Hepatocyte (in vitro differentiated cells): ENCODE measurements around the gene MARK3. TPM values are rescaled to one million over a fixed set of nuclear protein-coding genes. Genes with fewer than 3 reads are reported as not detected.

Source experiments
- DNase-seq: peaks from one replicate; pipeline ENCODE4 v3.0.0-alpha.2; 2016; ENCODE audit warnings: low spot score
- H2AFZ ChIP-seq: fragments of 200-600 bp; sonication (generic); 2 replicates; pipeline ENCODE4 v1.6.0; 2016; ENCODE audit warnings: antibody characterized with exemption, mild to moderate bottlenecking
- H3K27ac ChIP-seq: fragments of 200-600 bp; sonication (generic); 2 replicates; pipeline ENCODE4 v1.5.1; 2016; ENCODE audit warnings: mild to moderate bottlenecking
- H3K27me3 ChIP-seq: fragments of 200-600 bp; sonication (generic); 2 replicates; pipeline ENCODE4 v1.6.1; 2016
- H3K36me3 ChIP-seq: fragments of 200-600 bp; sonication (generic); replicated peaks from 2 replicates; pipeline ENCODE4 v1.5.1; 2016; ENCODE audit warnings: low read depth; ENCODE audit not compliant: insufficient read depth
- H3K4me1 ChIP-seq: fragments of 200-600 bp; sonication (generic); 2 replicates; pipeline ENCODE4 v1.5.1; 2016; ENCODE audit warnings: mild to moderate bottlenecking, moderate library complexity; ENCODE audit not compliant: insufficient read depth
- H3K4me2 ChIP-seq: fragments of 200-600 bp; sonication (generic); 2 replicates; pipeline ENCODE4 v1.6.0; 2016
- H3K4me3 ChIP-seq: fragments of 200-600 bp; sonication (generic); 2 replicates; pipeline ENCODE4 v1.5.1; 2016; ENCODE audit warnings: mild to moderate bottlenecking
- H3K79me2 ChIP-seq: fragments of 200-600 bp; sonication (generic); 2 replicates; pipeline ENCODE4 v1.6.0; 2017; ENCODE audit warnings: mild to moderate bottlenecking
- H3K9me2 ChIP-seq: fragments of 200-600 bp; sonication (generic); replicated peaks from 2 replicates; pipeline ENCODE4 v1.6.0; 2017; ENCODE audit warnings: mild to moderate bottlenecking; ENCODE audit not compliant: insufficient read depth
- H3K9me3 ChIP-seq: fragments of 200-600 bp; sonication (generic); 2 replicates; pipeline ENCODE4 v1.5.1; 2016; ENCODE audit warnings: low read depth, mild to moderate bottlenecking
- H4K20me1 ChIP-seq: fragments of 200-600 bp; sonication (generic); 2 replicates; pipeline ENCODE4 v1.6.0; 2016; ENCODE audit warnings: mild to moderate bottlenecking; ENCODE audit not compliant: insufficient read depth, poor library complexity, severe bottlenecking
- EZH2 ChIP-seq: fragments of 200-600 bp; sonication (generic); IDR thresholded peaks from 2 replicates; pipeline ENCODE4 v1.6.1; 2016; ENCODE audit warnings: antibody characterized with exemption, mild to moderate bottlenecking, borderline replicate concordance
- EZH2phosphoT487 ChIP-seq: fragments of 200-600 bp; sonication (generic); IDR thresholded peaks from one replicate; pipeline ENCODE4 v1.6.1; 2018; ENCODE audit warnings: antibody characterized with exemption, mild to moderate bottlenecking, low read depth, moderate library complexity; ENCODE audit not compliant: unreplicated experiment, severe bottlenecking
- WGBS: methylation state at CpG from one replicate; pipeline ENCODE4 v1.1.6; 2016; ENCODE audit warnings: low lambda C conversion rate; ENCODE audit errors: missing lambda C conversion rate; 5-methylcytosine and 5-hydroxymethylcytosine counted together
- polyA plus RNA-seq: library from polyadenylated mRNA; unstranded; fragments of >200 nt; fragmentation: Nextera tagmentation; extraction: Ambion mirVana; gene quantifications from 2 replicates; pipeline ENCODE4 v1.2.1, GENCODE V29; 2016
- total RNA-seq: library from RNA; depleted of rRNA; stranded (reverse); fragments of >200 nt; gene quantifications from 2 replicates; pipeline ENCODE4 v1.2.3, GENCODE V29; 2014
- TF ChIP-seq, protein P1 (sequence below): fragments of 200-600 bp; sonication (generic); IDR thresholded peaks from 2 replicates; pipeline ENCODE4 v1.5.1; 2016; ENCODE audit warnings: antibody characterized with exemption, mild to moderate bottlenecking; ENCODE audit not compliant: poor library complexity

MARK3 gene
- total and polyA plus RNA-seq, 2 experiments from 2014 or later: 56.3 to 71.7 TPM

DNA sequence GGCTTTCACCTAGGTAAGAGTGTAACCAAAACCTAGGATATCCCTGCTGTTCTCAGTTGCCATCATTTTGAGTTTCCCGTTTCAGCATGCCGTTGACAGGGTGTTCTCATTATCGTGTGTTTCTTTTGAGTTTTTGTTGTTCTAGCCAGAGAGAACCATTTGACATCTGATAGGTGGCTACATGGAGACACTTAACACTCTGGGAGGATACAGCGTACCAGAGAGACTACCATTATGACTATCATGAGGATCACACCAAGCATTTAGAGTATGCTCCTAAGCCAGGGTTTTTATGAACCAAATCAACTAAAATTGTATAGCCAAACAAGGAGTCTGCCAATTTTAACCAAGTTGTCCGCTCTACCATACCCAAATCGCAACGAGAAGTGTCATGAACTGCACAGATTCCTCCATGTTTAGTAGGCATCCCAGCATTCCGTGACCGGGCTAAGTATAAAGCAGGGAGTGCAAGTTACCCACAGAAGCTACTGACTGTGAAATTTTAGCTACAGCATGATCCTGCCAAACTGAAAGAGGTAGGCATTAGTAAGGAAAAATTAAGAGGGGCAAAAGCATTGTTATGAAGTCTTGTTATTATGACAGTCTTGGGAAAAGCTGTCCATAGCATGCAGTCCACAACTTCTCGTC lies 48.8 kb downstream of the MARK3 start:
- Histone ChIP-seq H3K4me3 (no peak overlapping the region), H3K9me3 (no peaks in the 10 kb centered on the region), H3K79me2 (peaks cover 85% of the 10 kb centered on the region), H3K27ac (no peak overlapping the region), H3K27me3 (no peaks in the 10 kb centered on the region), H3K9me2 (no peaks in the 10 kb centered on the region), H3K36me3 (no peaks in the 10 kb centered on the region), H3K4me2 (no peak overlapping the region), H2AFZ (no peak overlapping the region), H4K20me1 (peaks cover 6% of the 10 kb centered on the region), H3K4me1 (no peaks in the 10 kb centered on the region)
- TF ChIP-seq EZH2: no peak
- TF ChIP-seq EZH2phosphoT487: no peak
- TF ChIP-seq, protein P1, sequence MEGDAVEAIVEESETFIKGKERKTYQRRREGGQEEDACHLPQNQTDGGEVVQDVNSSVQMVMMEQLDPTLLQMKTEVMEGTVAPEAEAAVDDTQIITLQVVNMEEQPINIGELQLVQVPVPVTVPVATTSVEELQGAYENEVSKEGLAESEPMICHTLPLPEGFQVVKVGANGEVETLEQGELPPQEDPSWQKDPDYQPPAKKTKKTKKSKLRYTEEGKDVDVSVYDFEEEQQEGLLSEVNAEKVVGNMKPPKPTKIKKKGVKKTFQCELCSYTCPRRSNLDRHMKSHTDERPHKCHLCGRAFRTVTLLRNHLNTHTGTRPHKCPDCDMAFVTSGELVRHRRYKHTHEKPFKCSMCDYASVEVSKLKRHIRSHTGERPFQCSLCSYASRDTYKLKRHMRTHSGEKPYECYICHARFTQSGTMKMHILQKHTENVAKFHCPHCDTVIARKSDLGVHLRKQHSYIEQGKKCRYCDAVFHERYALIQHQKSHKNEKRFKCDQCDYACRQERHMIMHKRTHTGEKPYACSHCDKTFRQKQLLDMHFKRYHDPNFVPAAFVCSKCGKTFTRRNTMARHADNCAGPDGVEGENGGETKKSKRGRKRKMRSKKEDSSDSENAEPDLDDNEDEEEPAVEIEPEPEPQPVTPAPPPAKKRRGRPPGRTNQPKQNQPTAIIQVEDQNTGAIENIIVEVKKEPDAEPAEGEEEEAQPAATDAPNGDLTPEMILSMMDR: no peak
- 95% methylated on average over 10 of the region's 10 CpGs for WGBS
- DNase-seq: no peak

- Histone ChIP-seq H3K27ac (no peak overlapping the region), H3K4me1 (no peaks in the 10 kb centered on the region), H3K36me3 (no peaks in the 10 kb centered on the region), H2AFZ (no peak overlapping the region), H4K20me1 (peaks cover 6% of the 10 kb centered on the region), H3K27me3 (no peaks in the 10 kb centered on the region), H3K9me3 (no peaks in the 10 kb centered on the region), H3K9me2 (no peaks in the 10 kb centered on the region), H3K4me2 (no peak overlapping the region), H3K79me2 (peaks cover 85% of the 10 kb centered on the region), H3K4me3 (no peak overlapping the region)
- WGBS: 95% methylated on average over 6 of the region's 6 CpGs
- TF ChIP-seq EZH2 (no peak), EZH2phosphoT487 (no peak)
- TF ChIP-seq, protein P1: no peak
- no peak for DNase-seq
Measured at GRCh38 chr14:103434868-103435442, 49.7 kb downstream of the MARK3 start.

GRCh38 chr14:103436533-103436932 lies 51.3 kb downstream of the MARK3 start:
- H2AFZ ChIP-seq: no peak overlapping the region
- H3K27ac ChIP-seq: no peak overlapping the region
- 83% methylated on average over 5 of the region's 5 CpGs for WGBS
- no peak for DNase-seq
- no peak overlapping the region for H3K4me2 ChIP-seq
- H4K20me1 ChIP-seq: peaks cover 6% of the 10 kb centered on the region
- no peaks in the 10 kb centered on the region for H3K27me3 ChIP-seq
- no peaks in the 10 kb centered on the region for H3K9me2 ChIP-seq
- peaks cover 90% of the 10 kb centered on the region for H3K79me2 ChIP-seq
- H3K4me1 ChIP-seq: no peaks in the 10 kb centered on the region
- H3K4me3 ChIP-seq: no peak overlapping the region
- no peak for TF ChIP-seq EZH2
- no peak for TF ChIP-seq EZH2phosphoT487
- TF ChIP-seq, protein P1: no peak
- no peaks in the 10 kb centered on the region for H3K36me3 ChIP-seq
- no peaks in the 10 kb centered on the region for H3K9me3 ChIP-seq
